Activated naive CD8-positive, alpha-beta T cell (primary cell): Measurements from ENCODE around the gene PNN.
"Not testable (repeated sequence)": the region's sequence is repeated elsewhere in the genome, so short reads cannot be mapped to it uniquely, and the experiment has no call there.

ENCODE experiments used
- H3K27ac Mint-ChIP-seq: one replicate; pipeline ENCODE4 v1.8.0; 2021; ENCODE audit warnings: mixed read lengths
- H3K27me3 Mint-ChIP-seq: one replicate; pipeline ENCODE4 v1.8.0; 2021; ENCODE audit warnings: mixed read lengths
- H3K36me3 Mint-ChIP-seq: one replicate; pipeline ENCODE4 v1.8.0; 2021; ENCODE audit warnings: mixed read lengths
- H3K4me1 Mint-ChIP-seq: one replicate; pipeline ENCODE4 v1.8.0; 2021; ENCODE audit warnings: low read depth, mixed read lengths
- H3K4me3 Mint-ChIP-seq: one replicate; pipeline ENCODE4 v1.8.0; 2021; ENCODE audit warnings: mild to moderate bottlenecking, mixed read lengths
- H3K9me3 Mint-ChIP-seq: one replicate; pipeline ENCODE4 v1.8.0; 2021; ENCODE audit warnings: low read depth, mixed read lengths

The PNN gene

DNA sequence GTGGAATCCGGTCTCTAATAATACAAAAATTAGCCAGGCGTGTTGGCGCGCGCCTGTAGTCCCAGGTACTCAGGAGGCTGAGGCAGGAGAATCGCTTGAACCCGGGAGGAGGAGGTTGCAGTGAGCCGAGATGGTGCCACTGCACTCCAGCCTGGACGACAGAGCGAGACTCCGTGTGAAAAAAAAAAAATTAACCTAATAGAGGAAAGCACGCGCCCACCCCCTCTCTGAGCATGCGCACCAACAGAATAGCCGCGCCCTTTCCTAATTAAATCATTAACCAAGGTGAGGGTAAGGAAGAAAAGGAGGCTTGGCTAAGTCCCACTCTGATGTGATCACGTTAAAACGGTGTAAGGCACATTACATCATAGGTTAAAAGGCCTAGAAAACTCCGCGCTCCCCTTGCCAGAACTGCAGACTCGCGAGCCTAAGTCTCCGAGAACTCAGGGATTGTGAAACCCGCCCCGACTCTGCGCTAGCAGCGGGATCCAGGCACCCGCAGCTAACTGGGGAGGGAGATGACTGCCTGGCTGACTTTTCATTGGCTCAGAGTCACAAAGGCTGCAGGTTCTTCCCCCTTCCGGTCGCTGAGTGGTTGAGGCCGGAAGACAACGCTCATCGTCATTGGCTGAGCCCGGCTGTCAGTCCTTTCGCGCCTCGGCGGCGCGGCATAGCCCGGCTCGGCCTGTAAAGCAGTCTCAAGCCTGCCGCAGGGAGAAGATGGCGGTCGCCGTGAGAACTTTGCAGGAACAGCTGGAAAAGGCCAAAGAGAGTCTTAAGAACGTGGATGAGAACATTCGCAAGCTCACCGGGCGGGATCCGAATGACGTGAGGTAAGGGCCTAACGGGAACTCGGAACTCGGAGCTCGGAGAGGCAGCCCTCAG, at the start of gene PNN:
Gene PNN, plus strand, starts transcription at position 695 of the 885 bp plus-strand sequence. Its CDS starts 26 bp downstream, at position 721.
- peaks cover 13% of the 10 kb centered on the region for H3K36me3 Mint-ChIP-seq
- H3K27me3 Mint-ChIP-seq, result no peaks in the 10 kb centered on the region
- H3K4me1 Mint-ChIP-seq, result peaks cover 43% of the 10 kb centered on the region
- H3K4me3 Mint-ChIP-seq, result peak within 1 kb of the TSS; percentile 98
- no peaks in the 10 kb centered on the region for H3K9me3 Mint-ChIP-seq
- peak within 1 kb of the TSS; percentile 99 for H3K27ac Mint-ChIP-seq

DNA sequence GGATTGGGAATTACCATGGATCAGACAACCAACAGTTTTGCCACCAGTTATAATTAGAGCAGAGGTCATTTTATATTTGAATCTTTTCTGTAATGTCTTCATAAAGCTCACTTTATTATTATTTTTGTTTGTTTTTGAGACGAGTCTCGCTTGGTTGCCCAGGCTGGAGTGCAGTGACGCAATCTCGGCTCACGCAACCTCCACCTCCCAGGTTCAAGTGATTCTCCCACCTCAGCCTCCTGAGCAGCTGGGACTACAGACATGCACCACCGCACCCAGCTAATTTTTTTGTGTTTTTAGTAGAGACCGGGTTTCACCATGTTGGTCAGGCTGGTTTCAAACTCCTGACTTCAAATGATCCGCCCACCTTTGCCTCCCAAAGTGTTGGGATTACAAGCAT, 37.2 kb upstream of the PNN start:
- H3K36me3 Mint-ChIP-seq, result peaks cover 13% of the 10 kb centered on the region
- H3K27ac Mint-ChIP-seq, result peak overlapping the region; percentile 46
- not testable (repeated sequence) for H3K4me3 Mint-ChIP-seq, H3K9me3 Mint-ChIP-seq, H3K4me1 Mint-ChIP-seq, H3K27me3 Mint-ChIP-seq

- no peak overlapping the region for H3K4me3 Mint-ChIP-seq
- no peaks in the 10 kb centered on the region for H3K27me3 Mint-ChIP-seq
- peaks cover 15% of the 10 kb centered on the region for H3K36me3 Mint-ChIP-seq
- no peaks in the 10 kb centered on the region for H3K4me1 Mint-ChIP-seq
- no peak overlapping the region for H3K27ac Mint-ChIP-seq
- H3K9me3 Mint-ChIP-seq, result no peaks in the 10 kb centered on the region
Observed at GRCh38 chr14:39138440-39138839, 36.6 kb upstream of the PNN start.

- H3K9me3 Mint-ChIP-seq, result no peaks in the 10 kb centered on the region
- H3K27ac Mint-ChIP-seq, result peak overlapping the region; percentile 16
- no peak overlapping the region for H3K4me3 Mint-ChIP-seq
- H3K27me3 Mint-ChIP-seq, result no peaks in the 10 kb centered on the region
- peaks cover 15% of the 10 kb centered on the region for H3K36me3 Mint-ChIP-seq
- no peaks in the 10 kb centered on the region for H3K4me1 Mint-ChIP-seq
Observed at GRCh38 chr14:39140170-39140569, 34.9 kb upstream of the PNN start.

GRCh38 chr14:39141623-39142022, 33.4 kb upstream of the PNN start:
- H3K27me3 Mint-ChIP-seq, H3K4me1 Mint-ChIP-seq, H3K4me3 Mint-ChIP-seq, H3K27ac Mint-ChIP-seq, H3K9me3 Mint-ChIP-seq: not testable (repeated sequence)
- peaks cover 15% of the 10 kb centered on the region for H3K36me3 Mint-ChIP-seq

GRCh38 chr14:39143226-39143625, 31.8 kb upstream of the PNN start:
- not testable (repeated sequence) for H3K27ac Mint-ChIP-seq, H3K27me3 Mint-ChIP-seq, H3K4me3 Mint-ChIP-seq, H3K4me1 Mint-ChIP-seq, H3K9me3 Mint-ChIP-seq
- H3K36me3 Mint-ChIP-seq, result peaks cover 20% of the 10 kb centered on the region

- Mint-ChIP-seq H3K27me3 (no peaks in the 10 kb centered on the region), H3K4me3 (no peak overlapping the region), H3K27ac (no peak overlapping the region), H3K36me3 (peaks cover 14% of the 10 kb centered on the region), H3K4me1 (no peaks in the 10 kb centered on the region), H3K9me3 (no peaks in the 10 kb centered on the region)
Observed at GRCh38 chr14:39145266-39145966, 29.6 kb upstream of the PNN start.

DNA sequence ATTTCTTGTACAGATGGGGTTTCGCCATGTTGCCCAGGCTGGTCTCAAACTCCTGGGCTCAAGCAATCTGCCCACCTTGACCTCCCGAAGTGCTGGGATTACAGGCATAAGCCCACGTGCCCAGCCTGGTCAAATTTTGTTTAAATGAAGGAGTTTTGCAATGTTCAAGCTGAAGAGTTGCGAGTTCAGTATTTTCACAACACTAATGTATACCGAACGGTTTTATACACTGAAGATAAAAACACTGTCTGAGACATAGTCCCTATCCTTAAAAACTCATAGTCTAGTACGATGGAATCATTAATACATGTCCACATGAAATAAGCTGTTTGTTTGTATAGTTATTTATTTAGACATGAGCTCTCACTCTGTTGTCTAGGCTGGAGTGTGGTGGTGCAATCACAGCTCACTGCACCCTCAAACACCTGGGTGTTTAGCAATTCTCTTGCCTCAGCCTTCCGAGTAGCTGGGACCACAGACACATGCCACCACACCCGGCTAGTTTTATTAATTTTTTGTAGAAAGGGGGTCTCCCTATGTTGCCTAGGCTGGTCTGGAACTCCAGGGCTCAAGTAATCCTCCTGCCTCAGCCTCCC, 20.4 kb upstream of the PNN start:
- no peaks in the 10 kb centered on the region for H3K27me3 Mint-ChIP-seq
- no peak overlapping the region for H3K4me3 Mint-ChIP-seq
- H3K4me1 Mint-ChIP-seq, result peaks cover 2% of the 10 kb centered on the region
- no peaks in the 10 kb centered on the region for H3K36me3 Mint-ChIP-seq
- H3K27ac Mint-ChIP-seq, result no peak overlapping the region
- H3K9me3 Mint-ChIP-seq, result no peaks in the 10 kb centered on the region

DNA sequence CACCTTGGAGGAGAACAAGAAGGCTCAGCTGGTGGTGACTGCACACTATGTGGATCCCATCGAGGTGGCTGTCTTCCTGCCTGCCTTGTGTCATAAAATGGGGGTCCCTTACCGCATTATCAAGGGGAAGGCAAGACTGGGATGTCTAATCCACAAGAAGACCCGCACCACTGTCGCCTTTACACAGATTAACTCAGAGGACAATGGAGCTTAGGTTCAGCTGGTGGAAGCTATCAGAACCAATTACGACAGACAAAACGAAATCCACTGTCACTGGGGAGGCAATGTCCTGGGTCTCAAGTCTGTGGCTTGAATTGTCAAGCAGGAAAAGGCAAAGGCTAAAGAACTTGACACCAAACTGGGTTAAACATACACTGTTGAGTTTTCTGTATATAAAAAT, 17.6 kb upstream of the PNN start:
- no peaks in the 10 kb centered on the region for H3K27me3 Mint-ChIP-seq

GRCh38 chr14:39158222-39158858, 16.7 kb upstream of the PNN start:
- Mint-ChIP-seq H3K27me3 (no peaks in the 10 kb centered on the region), H3K4me1 (peaks cover 30% of the 10 kb centered on the region), H3K4me3 (no peak overlapping the region), H3K27ac (no peak overlapping the region), H3K36me3 (peaks cover 14% of the 10 kb centered on the region), H3K9me3 (no peaks in the 10 kb centered on the region)

More for the DNA sequence above, 17.6 kb upstream of the PNN start:
- Mint-ChIP-seq H3K4me1 (peaks cover 25% of the 10 kb centered on the region), H3K36me3 (peaks cover 9% of the 10 kb centered on the region), H3K9me3 (no peaks in the 10 kb centered on the region), H3K4me3 (no peak overlapping the region), H3K27ac (no peak overlapping the region)

DNA sequence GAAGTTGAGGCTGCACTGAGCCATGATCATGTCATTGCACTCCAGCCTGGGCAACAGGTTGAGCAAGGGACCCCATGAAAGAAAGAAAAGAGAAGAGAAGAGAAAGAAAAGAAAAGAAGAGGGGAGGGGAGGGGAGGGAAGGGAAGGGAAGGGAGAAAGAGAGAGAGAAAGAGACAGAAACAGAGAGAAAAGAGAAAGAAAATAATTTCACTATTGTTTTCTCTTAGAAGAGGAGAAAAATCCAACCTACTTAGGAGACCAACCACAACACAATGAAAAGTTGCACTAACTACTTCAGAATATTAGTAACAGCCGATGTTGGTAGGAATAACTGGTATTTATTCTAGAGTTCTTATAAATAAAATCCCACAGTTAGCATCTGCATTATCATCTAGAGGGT, 14.6 kb upstream of the PNN start:
- H3K27ac Mint-ChIP-seq, result peak overlapping the region; percentile 51
- no peaks in the 10 kb centered on the region for H3K27me3 Mint-ChIP-seq
- no peak overlapping the region for H3K4me3 Mint-ChIP-seq
- peaks cover 14% of the 10 kb centered on the region for H3K36me3 Mint-ChIP-seq
- peaks cover 45% of the 10 kb centered on the region for H3K4me1 Mint-ChIP-seq
- H3K9me3 Mint-ChIP-seq, result no peaks in the 10 kb centered on the region

GRCh38 chr14:39167797-39168320, 7.2 kb upstream of the PNN start:
- not testable (repeated sequence) for H3K27me3 Mint-ChIP-seq, H3K36me3 Mint-ChIP-seq, H3K9me3 Mint-ChIP-seq, H3K27ac Mint-ChIP-seq
- peak overlapping the region; percentile 93 for H3K4me3 Mint-ChIP-seq
- H3K4me1 Mint-ChIP-seq, result peaks cover 58% of the 10 kb centered on the region

- Mint-ChIP-seq H3K27me3 (no peaks in the 10 kb centered on the region), H3K27ac (peak overlapping the region; percentile 62), H3K4me3 (peak overlapping the region; percentile 93), H3K4me1 (peaks cover 56% of the 10 kb centered on the region), H3K9me3 (no peaks in the 10 kb centered on the region), H3K36me3 (peaks cover 4% of the 10 kb centered on the region)
Observed at GRCh38 chr14:39168591-39168990, 6.5 kb upstream of the PNN start.

GRCh38 chr14:39169541-39169900, 5.5 kb upstream of the PNN start:
- H3K36me3 Mint-ChIP-seq, result peaks cover 4% of the 10 kb centered on the region
- peak overlapping the region; percentile 93 for H3K4me3 Mint-ChIP-seq
- peak overlapping the region; percentile 99 for H3K27ac Mint-ChIP-seq
- no peaks in the 10 kb centered on the region for H3K27me3 Mint-ChIP-seq
- H3K9me3 Mint-ChIP-seq, result no peaks in the 10 kb centered on the region
- peaks cover 57% of the 10 kb centered on the region for H3K4me1 Mint-ChIP-seq

GRCh38 chr14:39173198-39173597, 1.9 kb upstream of the PNN start:
- Mint-ChIP-seq H3K36me3 (peaks cover 10% of the 10 kb centered on the region), H3K9me3 (no peaks in the 10 kb centered on the region), H3K27ac (peak overlapping the region; percentile 54), H3K4me3 (peak overlapping the region; percentile 47), H3K27me3 (no peaks in the 10 kb centered on the region), H3K4me1 (peaks cover 46% of the 10 kb centered on the region)
